Amniotic stem cell (primary cell): ENCODE data around the gene BCL11A.

Experiments
- DNase-seq: peaks from one replicate; lab custom pipeline; 2025; lab: John Stamatoyannopoulos, UW

BCL11A gene

DNA sequence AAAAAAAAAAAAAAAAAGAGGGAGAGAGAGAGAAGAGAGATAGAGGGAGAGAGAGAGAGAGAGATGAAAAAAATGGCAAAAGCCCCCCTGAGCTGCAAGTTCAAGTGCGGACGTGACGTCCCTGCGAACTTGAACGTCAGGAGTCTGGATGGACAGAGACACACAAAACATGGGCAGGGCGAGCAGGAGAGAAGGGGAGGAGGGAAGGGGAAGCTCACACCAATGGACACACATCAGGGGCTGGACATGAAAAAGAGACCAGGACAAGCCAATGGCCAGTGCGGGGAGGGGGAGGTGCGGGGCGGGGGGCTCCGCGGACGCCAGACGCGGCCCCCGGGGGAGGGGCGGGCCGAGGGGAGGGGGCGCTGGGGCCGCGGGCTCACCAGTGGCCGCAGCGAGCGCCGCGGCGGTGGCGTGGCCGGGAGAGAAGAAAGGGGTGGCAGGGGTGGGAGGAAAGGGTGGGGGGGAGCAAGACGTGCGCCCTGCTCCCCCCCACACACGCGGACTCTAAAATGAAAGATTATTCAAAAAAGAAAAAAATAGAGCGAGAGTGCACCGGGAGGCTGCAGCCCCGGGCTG is at the start of gene BCL11A:
TSS of gene BCL11A (minus strand) at position 160 of the 579 bp plus-strand sequence. CDS start 384 bp downstream, outside the sequence.
- DNase-seq, result peak; percentile 49

GRCh38 chr2:60602828-60603532 is 49.5 kb upstream of the BCL11A start:
- DNase-seq, result no peak

GRCh38 chr2:60602388-60602787 is 48.9 kb upstream of the BCL11A start:
- DNase-seq, result no peak

- no peak for DNase-seq
These were observed 44.8 kb upstream of the BCL11A start for GRCh38 chr2:60598271-60598670.

GRCh38 chr2:60597346-60597745 is 43.9 kb upstream of the BCL11A start:
- no peak for DNase-seq

DNA sequence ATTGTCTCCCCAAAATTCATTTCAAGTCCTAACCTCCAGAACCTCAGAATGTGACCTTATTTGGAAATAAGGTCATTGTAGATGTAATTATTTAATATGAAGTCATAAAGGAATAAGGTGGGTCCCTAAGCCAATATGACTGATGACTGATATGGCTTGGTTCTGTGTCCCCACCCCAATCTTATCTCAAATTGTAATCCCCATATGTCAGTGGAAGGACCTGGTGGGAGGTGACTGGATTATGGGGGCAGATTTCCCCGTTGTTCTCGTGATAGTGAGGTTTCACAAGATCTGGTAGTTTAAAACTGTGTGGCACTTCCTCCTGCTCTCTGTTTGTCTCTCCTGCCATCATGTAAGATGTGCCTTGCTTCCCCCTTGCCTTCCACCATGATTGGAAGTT is 43.0 kb upstream of the BCL11A start:
- no peak for DNase-seq

DNA sequence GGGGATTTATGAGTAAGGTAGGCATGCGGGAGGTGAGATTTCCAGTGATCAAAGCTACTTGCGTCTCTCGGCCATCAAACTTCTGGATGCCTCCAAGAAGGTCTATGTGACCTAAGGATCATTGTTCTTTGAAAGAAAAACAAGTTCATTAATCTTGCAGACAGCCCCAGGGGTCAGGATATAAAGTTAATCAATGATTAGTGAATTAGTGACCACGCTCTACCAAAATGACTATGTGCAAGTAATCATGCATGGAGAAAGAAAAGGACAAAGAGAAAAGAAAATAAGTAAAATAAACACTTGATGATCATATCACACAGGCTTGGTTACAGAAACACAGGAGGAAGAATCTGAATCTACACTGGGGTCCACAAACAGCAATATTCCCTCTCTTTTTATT is 42.5 kb upstream of the BCL11A start:
- no peak for DNase-seq

DNA sequence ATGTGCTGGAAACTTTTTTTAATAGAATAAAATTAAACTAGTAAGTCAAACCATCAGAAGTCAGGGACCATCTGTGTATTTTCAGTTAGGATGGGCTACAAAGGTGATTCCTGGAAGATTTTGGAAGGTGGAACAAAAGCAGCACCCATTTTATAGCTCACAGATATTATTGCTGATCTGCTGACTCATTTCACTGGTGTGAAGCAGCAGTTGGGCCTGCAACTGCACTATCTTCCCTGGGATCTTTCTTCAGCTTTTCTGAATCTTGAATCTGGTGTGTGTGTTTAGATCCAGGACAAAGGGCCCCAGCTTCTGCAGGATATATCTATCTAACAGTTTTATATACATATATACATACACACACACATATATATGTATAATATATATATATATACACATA is 35.6 kb upstream of the BCL11A start:
- no peak for DNase-seq

DNA sequence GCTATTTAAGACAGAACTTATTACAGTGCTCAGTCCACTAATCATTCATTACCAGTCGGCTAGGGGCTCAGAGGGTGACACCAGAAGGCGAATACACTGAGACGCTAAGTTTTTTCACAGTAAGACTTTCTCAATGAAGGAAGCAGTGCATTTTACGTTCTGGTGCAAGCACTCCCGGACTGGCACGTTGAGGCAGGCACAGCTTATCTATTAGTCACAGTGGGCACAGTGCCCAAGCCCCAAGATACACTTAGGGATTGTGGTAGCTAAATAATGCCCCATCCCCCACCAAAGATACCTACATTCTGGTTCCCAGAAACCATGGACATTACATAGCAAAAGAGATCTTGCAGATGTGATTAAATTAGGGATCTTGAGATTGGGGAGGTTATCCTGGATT is 32.6 kb upstream of the BCL11A start:
- no peak for DNase-seq

DNA sequence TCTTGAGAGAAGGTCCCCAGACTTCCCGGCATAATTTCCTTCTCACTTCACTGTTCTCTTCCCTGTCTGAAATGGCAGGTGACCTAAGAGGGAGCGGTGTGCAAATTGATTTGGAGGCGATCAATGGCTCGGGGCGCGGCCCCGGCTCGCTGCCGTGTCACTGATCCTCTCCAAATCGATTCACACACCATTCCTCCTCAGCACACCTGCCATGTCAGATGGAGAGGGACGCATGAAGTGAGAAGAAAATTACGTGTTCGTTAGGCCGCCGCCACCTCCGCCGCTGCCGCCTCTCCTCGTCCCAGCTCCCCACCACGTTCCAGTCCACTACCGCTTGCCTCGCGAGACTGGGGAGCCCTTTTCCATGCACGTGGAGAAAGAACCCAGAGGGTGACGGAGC is 31.8 kb upstream of the BCL11A start:
- no peak for DNase-seq

DNA sequence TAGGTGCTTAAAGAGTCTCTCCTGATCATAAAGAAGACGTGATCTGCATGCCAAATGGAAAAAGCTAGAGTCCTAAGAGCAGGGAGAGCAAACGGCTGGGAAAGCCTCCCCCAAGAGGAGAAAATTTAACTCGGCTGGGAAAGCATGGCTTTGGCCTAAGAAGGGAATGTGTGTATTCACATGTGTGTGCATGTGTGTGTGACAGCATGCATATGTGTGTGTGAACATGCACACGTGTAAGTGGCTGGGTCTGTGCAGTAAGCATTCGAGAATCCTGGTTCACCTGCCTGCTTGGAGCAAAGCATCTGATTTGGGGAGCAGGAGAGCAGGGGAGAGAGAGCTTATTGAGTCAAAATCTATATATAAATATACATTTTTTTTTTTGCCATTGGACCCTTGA is 30.1 kb upstream of the BCL11A start:
- DNase-seq, result no peak

DNA sequence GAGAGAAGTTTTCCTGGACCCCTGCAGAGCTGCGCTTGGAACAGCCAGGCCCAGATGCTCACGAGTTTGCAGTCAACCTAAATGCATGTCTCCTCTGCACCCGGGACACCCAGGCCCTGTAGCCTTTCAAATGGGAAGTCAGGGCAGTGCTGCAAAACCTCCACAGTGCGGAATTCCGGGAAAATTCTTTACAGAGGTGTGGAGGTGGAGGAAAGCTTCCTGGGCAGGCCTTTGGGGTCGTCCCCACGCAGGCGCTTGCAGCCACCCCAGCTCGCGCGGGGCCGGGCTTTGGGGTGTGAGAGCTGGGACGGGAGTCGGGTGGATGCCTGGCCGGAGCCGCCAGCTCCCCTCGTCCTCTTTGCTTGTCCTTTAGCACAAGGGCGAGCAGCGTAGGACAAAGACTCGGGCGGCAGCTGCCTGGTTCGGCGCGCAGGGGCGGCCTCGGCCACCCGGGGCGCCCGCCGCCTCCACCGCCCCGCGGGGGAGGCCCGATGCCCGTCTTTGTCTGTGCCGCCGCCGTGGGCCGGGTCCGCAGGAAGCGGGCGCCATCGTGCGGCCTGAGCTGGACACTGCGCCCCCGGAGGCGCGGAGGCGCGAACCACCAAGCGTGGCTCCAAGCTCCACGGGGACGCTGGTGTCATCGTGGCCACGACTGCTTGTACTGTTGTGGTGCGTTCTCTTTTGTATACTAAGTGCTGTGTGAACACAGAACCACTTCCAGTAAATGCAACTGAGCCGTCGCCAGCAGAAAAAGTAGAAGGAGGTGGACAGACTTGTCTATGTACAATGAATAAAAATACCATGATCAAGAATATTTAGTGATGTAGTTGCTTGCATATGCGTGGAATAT is 28.2 kb upstream of the BCL11A start:
- no peak for DNase-seq

DNA sequence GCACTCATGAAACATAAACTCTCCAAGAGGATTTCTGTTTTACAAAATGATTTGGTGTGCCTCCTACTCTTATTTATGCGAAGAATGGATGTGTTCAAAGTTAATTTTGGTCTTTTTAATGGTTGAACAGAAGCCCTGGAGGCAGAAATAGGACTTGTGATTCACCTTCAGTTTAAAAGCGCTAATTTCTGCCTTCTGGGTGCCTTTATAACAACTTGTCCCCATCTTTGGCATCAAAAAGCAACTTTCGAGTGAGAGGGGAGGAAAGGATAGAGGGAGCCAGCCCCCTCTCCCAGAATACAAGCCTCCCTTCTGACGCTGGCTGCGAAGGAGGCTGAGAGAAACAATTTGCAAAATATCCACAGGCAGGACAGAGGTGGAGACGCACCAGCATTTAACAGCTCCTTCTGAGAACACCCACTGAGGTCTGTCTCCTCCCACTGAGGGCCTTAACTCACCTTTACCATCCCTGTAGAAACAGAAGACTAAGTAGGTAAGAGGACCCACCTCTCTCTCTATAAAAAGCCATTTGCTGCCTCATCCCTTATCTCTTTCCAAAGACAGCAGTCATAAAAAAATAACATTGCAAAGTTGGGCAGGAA is 24.3 kb upstream of the BCL11A start:
- DNase-seq, result no peak

- no peak for DNase-seq
These were observed 19.8 kb upstream of the BCL11A start for GRCh38 chr2:60573251-60573650.

GRCh38 chr2:60570251-60570650 is 16.8 kb upstream of the BCL11A start:
- DNase-seq, result no peak

- no peak for DNase-seq
These were observed 16.2 kb upstream of the BCL11A start for GRCh38 chr2:60569680-60570111.

- DNase-seq, result no peak
These were observed 14.7 kb upstream of the BCL11A start for GRCh38 chr2:60567919-60568768.

DNA sequence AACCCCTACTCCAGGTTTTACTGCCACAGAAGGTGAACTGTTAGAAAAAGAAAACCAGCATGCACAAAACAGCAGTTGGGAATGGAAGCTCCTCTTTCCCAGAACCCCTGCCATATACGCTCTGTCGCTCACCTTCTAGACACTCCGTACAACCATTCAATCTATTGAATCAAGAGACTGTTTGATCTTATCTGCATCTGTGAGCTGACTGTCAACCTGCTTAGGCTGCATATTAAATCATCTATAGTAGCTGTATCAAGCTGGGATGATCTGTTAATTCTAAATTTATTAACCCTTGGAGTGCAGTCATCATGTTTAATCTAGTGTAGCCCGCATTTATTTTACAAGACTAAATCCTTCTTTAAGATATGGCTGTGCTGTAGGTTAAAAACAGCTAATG is 13.6 kb upstream of the BCL11A start:
- no peak for DNase-seq

DNA sequence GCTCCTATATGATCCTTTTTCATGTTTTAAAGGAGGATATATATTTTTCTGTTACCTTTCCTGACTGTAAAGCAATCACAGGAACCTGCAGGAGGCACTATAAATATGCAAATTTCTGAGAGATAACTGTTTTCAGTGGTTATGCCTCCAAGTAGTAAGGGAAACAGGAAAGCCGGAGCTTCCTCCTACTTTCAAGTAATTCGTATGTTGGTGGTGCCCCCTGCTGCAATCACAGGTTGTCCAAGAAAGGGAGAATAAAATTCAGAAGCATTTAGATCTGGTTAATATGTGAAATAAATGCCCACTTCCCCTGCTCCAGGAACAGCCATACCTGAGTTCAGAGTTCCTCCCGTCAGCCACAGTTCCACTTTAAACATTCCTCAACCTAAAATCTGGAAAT is 12.0 kb upstream of the BCL11A start:
- no peak for DNase-seq

GRCh38 chr2:60560734-60561644 is 7.5 kb upstream of the BCL11A start:
- DNase-seq, result no peak

GRCh38 chr2:60559880-60560279 is 6.4 kb upstream of the BCL11A start:
- no peak for DNase-seq
